ENCODE results near the gene COQ8A.

Gene COQ8A

GRCh38 chr1:226943927-226944326 is 3.8 kb downstream of the COQ8A start:
- TF ChIP-seq CTCF (IDR thresholded peaks at IDR 0.05; ENCODE audit: borderline replicate concordance, control extremely low read depth, extremely low read depth, insufficient read depth, missing control alignments), result no peak
- no peak for DNase-seq (ENCODE audit: low spot score)
- in situ Hi-C loops (cut with MboI; ENCODE audit: low sequenced_read_pairs, unreplicated experiment), result no loop called here

- no peak for TF ChIP-seq CTCF (IDR thresholded peaks at IDR 0.05; ENCODE audit: borderline replicate concordance, control extremely low read depth, extremely low read depth, insufficient read depth, missing control alignments)
- in situ Hi-C loops (cut with MboI; ENCODE audit: low sequenced_read_pairs, unreplicated experiment), result no loop called here
Measured at GRCh38 chr1:226945106-226945857, 5.2 kb downstream of the COQ8A start.

GRCh38 chr1:226945858-226946245 is 5.8 kb downstream of the COQ8A start:
- no peak for DNase-seq (ENCODE audit: low spot score)
- in situ Hi-C loops (cut with MboI; ENCODE audit: low sequenced_read_pairs, unreplicated experiment), result no loop called here
- TF ChIP-seq CTCF (IDR thresholded peaks at IDR 0.05; ENCODE audit: borderline replicate concordance, control extremely low read depth, extremely low read depth, insufficient read depth, missing control alignments), result no peak

More at GRCh38 chr1:226945106-226945857, 5.2 kb downstream of the COQ8A start:
- DNase-seq (ENCODE audit: low spot score), result no peak

- in situ Hi-C loops (cut with MboI; ENCODE audit: low sequenced_read_pairs, unreplicated experiment), result no loop called here
Measured at GRCh38 chr1:226946285-226946684, 6.2 kb downstream of the COQ8A start.

GRCh38 chr1:226946841-226947240 is 6.7 kb downstream of the COQ8A start:
- no peak for TF ChIP-seq CTCF (IDR thresholded peaks at IDR 0.05; ENCODE audit: borderline replicate concordance, control extremely low read depth, extremely low read depth, insufficient read depth, missing control alignments)
- in situ Hi-C loops (cut with MboI; ENCODE audit: low sequenced_read_pairs, unreplicated experiment), result no loop called here
- DNase-seq (ENCODE audit: low spot score), result no peak

More at GRCh38 chr1:226946285-226946684, 6.2 kb downstream of the COQ8A start:
- no peak for DNase-seq (ENCODE audit: low spot score)
- no peak for TF ChIP-seq CTCF (IDR thresholded peaks at IDR 0.05; ENCODE audit: borderline replicate concordance, control extremely low read depth, extremely low read depth, insufficient read depth, missing control alignments)

GRCh38 chr1:226948051-226948450 is 8.0 kb downstream of the COQ8A start:
- in situ Hi-C loops (cut with MboI; ENCODE audit: low sequenced_read_pairs, unreplicated experiment), result no loop called here
- no peak for TF ChIP-seq CTCF (IDR thresholded peaks at IDR 0.05; ENCODE audit: borderline replicate concordance, control extremely low read depth, extremely low read depth, insufficient read depth, missing control alignments)
- no peak for DNase-seq (ENCODE audit: low spot score)
